Measurements from ENCODE around the gene MRPS10.
"Not testable (repeated sequence)": the region's sequence is repeated elsewhere in the genome, so short reads cannot be mapped to it uniquely, and the experiment has no call there.

The MRPS10 gene

DNA sequence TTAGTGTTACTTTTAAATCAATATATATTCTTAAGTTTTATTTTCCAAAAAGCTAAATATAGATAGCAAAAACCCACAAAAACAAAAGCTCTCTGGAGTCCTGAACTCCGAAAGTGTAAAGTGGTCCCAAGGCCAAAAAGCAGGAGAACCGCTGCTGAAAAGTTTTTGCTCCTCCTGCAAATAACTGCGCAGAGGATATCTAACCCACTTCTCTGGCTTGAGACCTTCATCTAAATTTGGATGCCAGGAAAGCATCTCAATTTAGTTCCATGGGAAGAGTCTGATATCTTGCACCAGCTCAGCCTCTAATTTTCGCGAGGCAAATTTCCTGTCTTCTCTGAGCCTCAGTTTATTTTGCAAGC is 523 bp downstream of the MRPS10 start:
- peak overlapping the region; percentile 75 for H3K27ac ChIP-seq
- TF ChIP-seq, protein P1, sequence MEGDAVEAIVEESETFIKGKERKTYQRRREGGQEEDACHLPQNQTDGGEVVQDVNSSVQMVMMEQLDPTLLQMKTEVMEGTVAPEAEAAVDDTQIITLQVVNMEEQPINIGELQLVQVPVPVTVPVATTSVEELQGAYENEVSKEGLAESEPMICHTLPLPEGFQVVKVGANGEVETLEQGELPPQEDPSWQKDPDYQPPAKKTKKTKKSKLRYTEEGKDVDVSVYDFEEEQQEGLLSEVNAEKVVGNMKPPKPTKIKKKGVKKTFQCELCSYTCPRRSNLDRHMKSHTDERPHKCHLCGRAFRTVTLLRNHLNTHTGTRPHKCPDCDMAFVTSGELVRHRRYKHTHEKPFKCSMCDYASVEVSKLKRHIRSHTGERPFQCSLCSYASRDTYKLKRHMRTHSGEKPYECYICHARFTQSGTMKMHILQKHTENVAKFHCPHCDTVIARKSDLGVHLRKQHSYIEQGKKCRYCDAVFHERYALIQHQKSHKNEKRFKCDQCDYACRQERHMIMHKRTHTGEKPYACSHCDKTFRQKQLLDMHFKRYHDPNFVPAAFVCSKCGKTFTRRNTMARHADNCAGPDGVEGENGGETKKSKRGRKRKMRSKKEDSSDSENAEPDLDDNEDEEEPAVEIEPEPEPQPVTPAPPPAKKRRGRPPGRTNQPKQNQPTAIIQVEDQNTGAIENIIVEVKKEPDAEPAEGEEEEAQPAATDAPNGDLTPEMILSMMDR (IDR thresholded peaks at IDR 0.05; ENCODE audit: low read depth, low read length), result no peak
- DNase-seq, result no peak
- peak overlapping the region; percentile 99 for H3K4me3 ChIP-seq (ENCODE audit: low read depth, low read length)
- H3K27me3 ChIP-seq (ENCODE audit: insufficient read depth, low read depth, severe bottlenecking), result no peaks in the 10 kb centered on the region
- no peaks in the 10 kb centered on the region for H3K9me3 ChIP-seq (ENCODE audit: severe bottlenecking)
- H3K36me3 ChIP-seq, result peaks cover 17% of the 10 kb centered on the region

DNA sequence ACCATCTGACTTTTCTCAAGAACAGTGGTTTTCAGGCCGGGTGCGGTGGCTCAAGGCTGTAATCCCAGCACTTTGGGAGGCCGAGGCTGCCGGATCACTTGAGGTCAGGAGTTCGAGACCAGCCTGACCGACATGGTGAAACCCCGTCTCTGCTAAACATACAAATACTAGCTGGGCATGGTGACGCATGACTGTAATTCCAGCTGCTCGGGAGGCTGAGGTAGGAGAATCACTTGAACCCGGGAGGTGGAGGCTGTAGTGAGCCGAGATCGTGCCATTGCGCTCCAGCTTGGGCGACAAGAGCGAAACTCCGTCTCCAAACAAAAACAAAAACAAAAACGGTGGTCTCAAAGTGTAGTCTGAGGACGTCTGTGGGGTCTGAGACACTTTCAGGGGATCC is 1.2 kb downstream of the MRPS10 start:
- DNase-seq; H3K27me3 ChIP-seq (ENCODE audit: insufficient read depth, low read depth, severe bottlenecking); H3K9me3 ChIP-seq (ENCODE audit: severe bottlenecking); H3K4me3 ChIP-seq (ENCODE audit: low read depth, low read length); H3K27ac ChIP-seq: not testable (repeated sequence)
- peaks cover 21% of the 10 kb centered on the region for H3K36me3 ChIP-seq

DNA sequence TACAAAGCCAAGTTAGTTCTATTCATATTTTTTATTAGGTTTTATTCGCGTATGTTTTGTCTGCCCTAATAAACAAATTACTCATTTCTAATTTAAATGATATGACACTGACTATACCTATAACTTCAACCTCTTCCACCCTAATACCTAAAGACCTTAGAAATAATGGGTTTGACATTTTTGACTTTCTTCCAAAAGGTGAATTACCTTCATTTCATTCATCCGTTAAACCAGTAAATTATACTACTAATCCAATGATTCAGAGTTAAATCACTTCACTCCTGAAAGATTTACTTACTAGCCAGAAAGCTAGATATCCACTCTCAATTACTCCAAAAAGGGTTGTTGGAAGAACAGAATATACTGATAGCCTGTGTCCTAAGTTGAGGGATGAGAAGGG is 5.2 kb downstream of the MRPS10 start:
- TF ChIP-seq, protein P1 (IDR thresholded peaks at IDR 0.05; ENCODE audit: low read depth, low read length), result no peak
- DNase-seq, result no peak
- H3K27ac ChIP-seq, result no peak overlapping the region
- no peaks in the 10 kb centered on the region for H3K9me3 ChIP-seq (ENCODE audit: severe bottlenecking)
- H3K36me3 ChIP-seq, result peaks cover 51% of the 10 kb centered on the region
- no peak overlapping the region for H3K4me3 ChIP-seq (ENCODE audit: low read depth, low read length)
- no peaks in the 10 kb centered on the region for H3K27me3 ChIP-seq (ENCODE audit: insufficient read depth, low read depth, severe bottlenecking)

DNA sequence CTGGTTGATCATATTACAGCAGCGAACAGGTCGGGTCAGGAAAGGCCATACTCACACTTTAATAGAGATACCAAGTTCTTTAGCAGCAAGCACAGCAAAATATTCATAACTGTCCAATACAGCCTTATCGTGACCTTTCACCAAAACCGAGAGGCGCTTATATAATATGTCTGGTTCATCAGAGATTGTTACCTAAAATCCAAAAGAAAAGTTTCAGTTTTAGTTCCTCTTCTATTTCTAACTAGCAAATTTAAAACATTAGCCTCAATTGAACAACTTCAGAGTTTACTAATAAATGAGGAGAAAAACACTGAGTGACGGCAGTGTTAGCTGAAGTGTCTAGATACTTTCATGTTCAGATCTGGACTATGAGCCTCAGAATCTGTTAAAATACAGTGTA is 5.9 kb downstream of the MRPS10 start:
- Histone ChIP-seq H3K27me3 (ENCODE audit: insufficient read depth, low read depth, severe bottlenecking) (no peaks in the 10 kb centered on the region), H3K9me3 (ENCODE audit: severe bottlenecking) (no peaks in the 10 kb centered on the region), H3K27ac (no peak overlapping the region), H3K36me3 (peaks cover 51% of the 10 kb centered on the region), H3K4me3 (ENCODE audit: low read depth, low read length) (no peak overlapping the region)
- TF ChIP-seq, protein P1 (IDR thresholded peaks at IDR 0.05; ENCODE audit: low read depth, low read length), result no peak
- DNase-seq, result no peak

DNA sequence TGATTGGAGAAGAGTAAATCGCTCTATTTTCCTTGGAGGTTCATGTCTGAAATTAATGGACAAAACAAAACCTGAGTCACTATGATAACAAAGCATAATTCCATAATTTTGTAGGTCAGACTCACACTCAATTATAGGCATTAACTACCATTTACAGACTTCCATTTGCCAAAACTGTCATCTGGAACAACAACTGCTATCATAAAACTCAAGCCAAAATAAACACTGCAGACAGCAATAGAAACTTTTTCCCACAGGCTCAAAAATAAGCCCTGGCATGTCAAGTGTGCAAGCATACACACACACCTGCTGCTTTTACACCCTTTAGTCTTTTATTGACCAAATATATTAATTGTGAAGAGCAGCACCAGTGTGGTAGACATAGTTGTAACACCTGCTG is 7.1 kb downstream of the MRPS10 start:
- H3K27me3 ChIP-seq (ENCODE audit: insufficient read depth, low read depth, severe bottlenecking), result no peaks in the 10 kb centered on the region
- H3K9me3 ChIP-seq (ENCODE audit: severe bottlenecking), result no peaks in the 10 kb centered on the region
- TF ChIP-seq, protein P1 (IDR thresholded peaks at IDR 0.05; ENCODE audit: low read depth, low read length), result no peak
- H3K4me3 ChIP-seq (ENCODE audit: low read depth, low read length), result no peak overlapping the region
- peaks cover 57% of the 10 kb centered on the region for H3K36me3 ChIP-seq
- peak overlapping the region; percentile 22 for H3K27ac ChIP-seq
- DNase-seq, result no peak

DNA sequence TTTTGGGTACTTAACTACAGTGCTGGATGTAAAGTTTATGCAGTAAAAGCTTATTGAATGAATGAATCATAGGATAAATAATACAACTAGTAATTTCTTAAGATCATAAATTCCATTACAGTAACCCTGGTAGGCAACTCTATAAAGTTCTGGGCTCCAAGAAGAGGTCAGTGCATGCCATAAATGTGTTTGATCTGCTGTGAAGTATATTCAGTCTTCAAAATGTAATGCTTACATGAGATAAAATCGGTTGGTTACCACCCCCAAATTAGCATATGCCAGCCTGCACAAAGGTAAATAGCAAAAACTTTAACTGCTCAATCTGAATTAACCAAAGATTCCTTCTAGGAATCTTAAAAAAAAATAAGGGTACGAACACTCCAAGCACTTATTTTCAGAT is 10.1 kb downstream of the MRPS10 start:
- H3K36me3 ChIP-seq, result peaks cover 53% of the 10 kb centered on the region
- H3K27me3 ChIP-seq (ENCODE audit: insufficient read depth, low read depth, severe bottlenecking); H3K27ac ChIP-seq; DNase-seq; H3K4me3 ChIP-seq (ENCODE audit: low read depth, low read length); H3K9me3 ChIP-seq (ENCODE audit: severe bottlenecking): not testable (repeated sequence)

DNA sequence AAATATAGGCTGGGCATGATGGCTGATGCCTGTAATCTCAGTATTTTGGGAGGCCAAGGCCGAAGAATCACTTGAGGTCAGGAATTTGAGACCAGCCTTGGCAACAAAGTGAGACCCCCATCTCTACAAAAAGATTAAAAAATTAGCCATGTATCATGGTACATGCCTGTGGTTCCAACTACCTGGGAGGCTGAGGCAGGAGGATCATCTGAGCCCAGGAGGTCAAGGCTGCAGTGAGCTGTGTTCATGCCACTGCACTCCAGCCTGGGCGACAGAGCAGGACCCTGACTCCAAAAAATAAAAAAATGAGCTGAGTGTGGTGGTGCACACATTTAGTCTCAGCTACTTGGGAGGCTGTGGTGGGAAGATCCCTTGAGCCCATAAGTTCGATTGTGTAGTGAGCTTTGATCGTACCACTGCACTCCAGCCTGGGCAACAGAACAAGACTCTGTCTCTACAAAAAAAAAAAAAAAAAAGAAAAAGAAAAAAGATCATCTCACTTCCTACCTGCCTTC is 12.8 kb downstream of the MRPS10 start:
- Histone ChIP-seq H3K9me3 (ENCODE audit: severe bottlenecking) (no peaks in the 10 kb centered on the region), H3K4me3 (ENCODE audit: low read depth, low read length) (no peak overlapping the region), H3K36me3 (peaks cover 35% of the 10 kb centered on the region), H3K27ac (no peak overlapping the region), H3K27me3 (ENCODE audit: insufficient read depth, low read depth, severe bottlenecking) (no peaks in the 10 kb centered on the region)
- DNase-seq, result no peak
- TF ChIP-seq, protein P1 (IDR thresholded peaks at IDR 0.05; ENCODE audit: low read depth, low read length), result no peak

Measured in WERI-Rb-1 (cell line).